GM12865 (cell line): Measurements from ENCODE around the gene TSPAN4.

Experiments
- DNase-seq: peaks from one replicate; pipeline ENCODE4 v3.0.0; 2010; ENCODE audit warnings: low read depth
- H3K4me3 ChIP-seq: 2 replicates; pipeline ENCODE4 v1.5.1; 2011; ENCODE audit warnings: mild to moderate bottlenecking, low read depth, low read length, control low read depth
- TF ChIP-seq, protein P1 (sequence below): IDR thresholded peaks from 2 replicates; pipeline ENCODE4 v1.5.1; 2011; ENCODE audit warnings: low read length, control low read depth, low read depth, inconsistent platforms; ENCODE audit not compliant: insufficient read depth; ENCODE audit errors: missing control alignments

The TSPAN4 gene

DNA sequence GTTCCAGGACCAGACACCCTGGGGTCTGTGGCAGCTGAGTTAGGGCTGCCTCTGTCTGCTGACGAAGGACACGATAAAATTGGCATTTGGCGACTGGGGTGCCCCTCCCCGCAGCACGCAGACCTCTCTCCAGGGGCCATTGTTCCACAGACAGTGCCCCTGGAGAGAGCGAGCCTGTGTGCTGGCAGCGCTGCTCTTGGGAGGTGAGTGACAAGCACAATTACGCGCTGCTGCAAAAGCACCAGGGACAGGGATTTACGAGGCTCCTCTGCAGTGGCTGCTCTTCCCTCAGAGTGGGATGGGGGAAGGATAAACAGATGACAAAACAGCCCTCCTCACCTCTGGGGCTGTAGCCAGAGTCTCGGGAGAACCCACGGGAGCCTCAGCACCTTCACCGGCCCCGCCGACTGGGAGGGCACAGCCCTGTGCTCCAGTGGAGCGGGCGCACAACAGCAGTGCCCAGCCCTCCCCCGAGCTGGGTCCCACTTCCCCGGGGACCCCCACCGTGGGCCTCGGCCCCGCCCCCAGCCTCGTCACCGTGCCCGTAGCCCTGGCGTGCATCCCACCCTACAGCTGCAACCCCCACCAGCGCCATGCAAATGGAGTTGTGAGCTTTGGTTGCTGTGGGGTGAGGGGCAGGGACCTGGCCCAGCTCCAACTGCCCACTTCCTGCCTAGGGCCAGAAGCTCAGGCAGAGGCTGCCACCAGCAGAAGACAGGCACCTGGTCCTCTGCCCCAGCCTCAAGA is 48.3 kb downstream of the TSPAN4 start:
- no peak overlapping the region for H3K4me3 ChIP-seq
- TF ChIP-seq, protein P1, sequence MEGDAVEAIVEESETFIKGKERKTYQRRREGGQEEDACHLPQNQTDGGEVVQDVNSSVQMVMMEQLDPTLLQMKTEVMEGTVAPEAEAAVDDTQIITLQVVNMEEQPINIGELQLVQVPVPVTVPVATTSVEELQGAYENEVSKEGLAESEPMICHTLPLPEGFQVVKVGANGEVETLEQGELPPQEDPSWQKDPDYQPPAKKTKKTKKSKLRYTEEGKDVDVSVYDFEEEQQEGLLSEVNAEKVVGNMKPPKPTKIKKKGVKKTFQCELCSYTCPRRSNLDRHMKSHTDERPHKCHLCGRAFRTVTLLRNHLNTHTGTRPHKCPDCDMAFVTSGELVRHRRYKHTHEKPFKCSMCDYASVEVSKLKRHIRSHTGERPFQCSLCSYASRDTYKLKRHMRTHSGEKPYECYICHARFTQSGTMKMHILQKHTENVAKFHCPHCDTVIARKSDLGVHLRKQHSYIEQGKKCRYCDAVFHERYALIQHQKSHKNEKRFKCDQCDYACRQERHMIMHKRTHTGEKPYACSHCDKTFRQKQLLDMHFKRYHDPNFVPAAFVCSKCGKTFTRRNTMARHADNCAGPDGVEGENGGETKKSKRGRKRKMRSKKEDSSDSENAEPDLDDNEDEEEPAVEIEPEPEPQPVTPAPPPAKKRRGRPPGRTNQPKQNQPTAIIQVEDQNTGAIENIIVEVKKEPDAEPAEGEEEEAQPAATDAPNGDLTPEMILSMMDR, result no peak
- no peak for DNase-seq

DNA sequence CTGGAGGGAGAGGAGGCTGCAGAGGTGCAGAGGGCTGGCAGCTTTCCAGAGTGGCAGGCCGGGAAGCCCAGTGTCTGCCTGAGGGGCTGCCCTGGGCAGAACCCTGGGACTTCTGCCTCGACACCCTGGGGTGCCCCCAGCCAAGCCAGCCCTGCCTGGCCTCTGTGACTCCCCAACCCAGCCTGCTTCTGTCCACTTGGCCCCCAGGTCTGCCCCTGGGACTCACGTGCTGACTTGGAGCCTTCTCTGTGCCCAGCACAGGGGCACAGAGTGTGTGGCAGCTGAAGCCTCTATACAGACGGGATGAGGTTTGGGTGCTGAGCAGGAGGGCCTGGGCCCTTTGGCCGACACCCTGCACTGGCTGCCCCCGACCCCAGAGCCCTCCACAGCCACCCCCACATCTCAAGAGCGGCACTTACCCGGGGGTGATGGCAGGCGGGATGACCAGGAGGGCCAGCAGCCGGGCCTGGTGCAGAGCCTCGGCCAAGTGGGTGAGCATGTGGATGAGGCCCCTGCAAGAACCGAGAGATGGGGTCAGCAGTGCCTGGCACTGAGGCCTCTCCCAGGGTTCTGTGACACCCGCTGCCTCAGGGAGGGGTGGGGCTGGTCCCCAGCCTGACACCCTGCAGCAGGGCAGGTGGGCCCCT is 50.5 kb downstream of the TSPAN4 start:
- TF ChIP-seq, protein P1, result no peak
- H3K4me3 ChIP-seq, result no peak overlapping the region
- no peak for DNase-seq

DNA sequence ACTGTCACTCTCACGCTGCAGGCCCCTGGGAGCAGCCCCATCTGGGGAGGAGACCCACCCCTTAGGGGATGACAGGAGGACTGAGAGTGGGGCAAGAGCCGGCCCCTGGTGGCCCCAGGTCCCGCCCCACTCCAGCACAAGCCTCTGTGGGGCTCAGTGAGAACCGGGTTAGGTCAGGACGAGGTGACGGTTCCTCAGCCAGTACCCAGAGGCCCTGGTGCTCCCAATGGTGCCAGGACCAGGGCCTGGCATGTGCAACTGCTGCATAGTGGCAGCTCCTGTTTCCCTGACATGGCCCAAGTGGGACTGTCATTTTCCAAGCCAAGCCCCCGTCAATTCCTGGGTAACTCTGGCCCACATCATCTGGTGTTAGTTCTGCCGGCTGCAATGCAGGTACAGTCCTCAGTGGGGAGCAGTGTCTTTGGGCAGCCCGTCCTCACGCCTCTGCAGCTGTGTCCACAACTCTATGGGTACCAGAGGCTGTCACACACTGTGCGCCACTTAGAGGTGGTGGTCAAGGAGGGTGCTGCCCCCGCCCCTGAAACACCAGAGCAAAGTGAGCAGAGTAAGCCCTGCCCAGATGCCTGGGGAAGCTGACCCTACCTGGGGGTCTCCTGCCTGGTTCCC is 52.0 kb downstream of the TSPAN4 start:
- TF ChIP-seq, protein P1, result no peak
- H3K4me3 ChIP-seq, result no peak overlapping the region
- no peak for DNase-seq

DNA sequence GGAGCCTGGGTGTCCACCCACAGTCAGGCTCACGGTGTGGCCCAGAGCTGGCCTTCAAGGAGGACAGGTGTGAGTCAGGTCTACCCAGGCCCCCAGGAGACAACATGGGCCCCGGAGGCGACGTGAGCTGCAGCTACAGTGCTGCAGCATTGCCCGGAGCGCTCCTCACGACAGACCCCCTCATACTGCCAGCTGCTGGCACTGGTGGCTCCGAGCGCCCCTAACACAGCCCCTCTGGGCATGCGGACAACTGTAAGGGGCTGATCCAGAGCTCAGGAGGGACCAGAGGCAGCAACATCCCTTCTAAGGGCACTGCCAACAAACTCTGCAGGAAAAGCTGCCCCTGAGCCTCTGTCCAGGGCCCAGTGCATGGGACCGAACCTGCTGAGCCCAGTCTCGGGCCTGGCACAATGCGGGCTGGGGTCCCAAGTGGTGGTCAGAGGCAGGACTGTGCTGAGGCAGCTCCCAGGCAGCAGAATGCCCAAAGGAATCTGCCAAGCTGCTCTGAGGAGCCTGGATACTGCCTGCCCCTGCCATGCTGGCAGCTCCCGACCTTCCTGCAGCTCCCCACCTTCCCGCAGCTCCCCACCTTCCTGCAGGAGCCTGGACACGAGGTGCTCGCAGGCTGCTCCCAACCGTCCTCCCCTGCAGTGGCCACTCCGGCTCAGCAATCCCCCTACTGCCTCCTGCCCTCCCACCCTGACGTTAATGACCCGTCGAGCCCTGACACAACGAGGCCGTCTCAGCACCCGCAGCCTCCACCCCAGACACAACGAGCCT is 52.9 kb downstream of the TSPAN4 start:
- no peak overlapping the region for H3K4me3 ChIP-seq
- TF ChIP-seq, protein P1, result no peak
- DNase-seq, result no peak

DNA sequence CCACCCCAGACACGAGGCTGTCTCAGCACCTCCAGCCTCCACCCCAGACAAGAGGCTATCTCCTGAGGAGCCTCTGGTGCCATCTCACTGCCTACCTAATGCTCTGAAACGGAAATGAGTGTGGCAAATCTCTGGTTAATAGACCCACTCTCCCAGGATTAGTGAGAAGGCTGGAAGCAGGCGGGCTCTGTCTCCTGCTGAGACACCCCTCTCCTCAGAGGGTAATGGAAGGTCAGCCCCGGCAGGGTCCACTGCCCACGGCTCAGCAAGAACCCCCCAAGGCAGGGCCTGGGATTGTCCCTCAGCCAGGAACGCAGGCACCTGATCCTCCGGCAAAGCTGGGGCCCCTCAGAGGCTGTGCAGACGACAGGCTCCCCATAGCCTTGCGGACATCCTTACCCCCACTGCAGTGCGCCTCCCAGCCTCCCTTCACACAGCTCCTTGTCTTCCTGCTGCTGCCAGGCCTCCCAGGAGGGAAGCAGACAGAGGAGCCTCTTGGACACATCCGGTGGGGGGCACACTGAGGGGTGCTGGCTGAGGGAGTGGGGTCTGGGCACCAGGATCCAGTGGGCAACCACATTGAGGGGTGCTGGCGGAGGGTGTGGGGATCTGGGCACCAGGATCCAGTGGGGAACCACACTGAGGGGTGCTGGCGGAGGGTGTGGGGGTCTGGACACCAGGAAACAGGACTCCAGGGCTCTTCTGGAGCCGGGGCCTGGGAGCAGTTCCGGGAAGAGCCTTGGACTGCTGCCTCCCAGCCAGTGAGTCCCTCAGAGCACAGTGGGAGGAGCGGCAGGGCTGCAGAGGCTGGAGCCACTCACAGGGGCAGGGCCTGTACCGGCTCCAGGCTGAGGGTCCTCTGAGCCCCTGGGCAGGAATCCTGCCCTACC is 54.8 kb downstream of the TSPAN4 start:
- H3K4me3 ChIP-seq, result no peak overlapping the region
- DNase-seq, result no peak
- TF ChIP-seq, protein P1, result no peak

DNA sequence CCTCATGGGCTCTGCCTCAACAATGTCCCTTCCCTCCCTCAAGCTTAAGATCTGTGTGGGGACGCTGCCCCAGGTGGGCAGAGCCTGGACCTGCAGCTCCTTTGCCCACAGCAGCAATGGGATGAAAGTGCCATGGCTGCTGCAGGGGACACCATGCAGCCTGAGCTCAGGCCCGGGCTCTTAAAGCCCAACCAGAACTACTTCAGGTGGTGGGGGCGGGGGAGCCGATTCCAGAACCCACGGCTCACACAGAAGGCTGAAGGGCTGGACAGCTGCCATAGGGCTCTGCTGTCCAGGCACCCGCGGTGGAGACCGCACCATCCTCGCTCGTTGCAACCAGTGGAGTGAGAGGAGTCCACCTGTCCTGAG is 55.5 kb downstream of the TSPAN4 start:
- no peak for DNase-seq
- H3K4me3 ChIP-seq, result no peak overlapping the region
- TF ChIP-seq, protein P1, result no peak
